Measurements from ENCODE around the gene TACR2.
"Not testable (repeated sequence)": the region's sequence is repeated elsewhere in the genome, so short reads cannot be mapped to it uniquely, and the experiment has no call there.

The TACR2 gene

DNA sequence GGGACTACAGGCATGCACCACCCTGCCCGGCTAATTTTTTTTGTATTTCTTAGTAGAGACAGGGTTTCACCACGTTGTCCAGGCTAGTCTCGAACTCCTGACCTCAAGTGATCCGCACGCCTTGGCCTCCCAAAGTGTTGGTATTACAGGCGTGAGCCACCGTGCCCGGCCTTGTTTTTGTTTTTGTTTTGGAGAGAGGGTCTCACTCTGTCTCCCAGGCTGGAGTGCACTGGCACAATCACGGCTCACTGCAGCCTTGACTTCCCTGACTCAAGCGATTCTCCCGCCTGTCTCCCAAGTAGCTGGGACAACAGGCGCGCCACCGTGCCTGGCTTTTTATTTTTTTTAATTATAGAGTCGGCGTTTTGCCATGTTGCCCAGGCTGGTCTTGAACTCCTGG, 33.7 kb upstream of the TACR2 start:
- DNase-seq (ENCODE audit: low read depth, low spot score), result not testable (repeated sequence)

- no peak for DNase-seq (ENCODE audit: low read depth, low spot score)
These were observed 33.1 kb upstream of the TACR2 start for GRCh38 chr10:69449841-69450240.

DNA sequence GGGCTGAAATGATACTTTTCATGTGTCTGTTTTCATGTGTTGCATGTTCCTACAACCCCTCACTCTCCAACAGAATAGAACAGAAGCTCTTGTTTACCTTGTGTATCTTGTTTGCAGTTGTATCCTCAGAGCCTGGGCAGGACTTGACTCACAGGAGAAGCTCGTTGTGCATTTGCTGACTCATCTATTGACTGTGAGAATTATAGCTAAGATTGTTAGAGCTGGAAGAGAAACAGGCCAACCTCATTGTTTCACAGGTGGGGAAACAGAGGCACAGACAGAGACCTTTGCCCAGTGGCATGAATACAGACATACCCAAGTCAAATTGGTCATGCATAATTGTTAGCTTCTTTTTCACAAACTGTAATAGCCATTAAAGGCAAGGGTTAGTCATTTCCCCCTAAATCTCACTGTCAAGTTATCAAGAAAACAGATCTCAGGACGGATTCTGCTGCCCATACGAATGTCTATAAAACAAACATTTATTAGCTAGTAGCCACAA, 30.0 kb upstream of the TACR2 start:
- DNase-seq (ENCODE audit: low read depth, low spot score), result no peak

DNA sequence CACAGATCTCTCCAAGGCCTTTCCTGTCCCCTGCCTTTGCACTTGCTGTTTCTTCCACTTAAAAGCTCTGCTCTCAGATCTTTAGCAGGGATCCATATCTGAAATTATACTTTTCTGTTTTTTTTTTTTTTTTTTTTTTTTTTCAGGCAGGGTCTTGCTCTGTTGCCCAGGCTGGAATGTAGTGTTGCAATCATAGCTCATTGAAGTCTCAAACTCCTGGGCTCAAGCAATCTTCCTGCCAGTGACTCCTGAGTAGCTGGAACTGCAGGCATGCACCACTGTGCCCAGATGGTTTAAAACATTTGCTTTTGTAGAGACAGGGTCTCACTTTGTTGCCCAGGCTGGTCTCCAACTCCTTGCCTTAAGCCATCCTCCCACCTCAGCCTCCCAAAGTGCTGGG, 29.5 kb upstream of the TACR2 start:
- DNase-seq (ENCODE audit: low read depth, low spot score), result no peak

DNA sequence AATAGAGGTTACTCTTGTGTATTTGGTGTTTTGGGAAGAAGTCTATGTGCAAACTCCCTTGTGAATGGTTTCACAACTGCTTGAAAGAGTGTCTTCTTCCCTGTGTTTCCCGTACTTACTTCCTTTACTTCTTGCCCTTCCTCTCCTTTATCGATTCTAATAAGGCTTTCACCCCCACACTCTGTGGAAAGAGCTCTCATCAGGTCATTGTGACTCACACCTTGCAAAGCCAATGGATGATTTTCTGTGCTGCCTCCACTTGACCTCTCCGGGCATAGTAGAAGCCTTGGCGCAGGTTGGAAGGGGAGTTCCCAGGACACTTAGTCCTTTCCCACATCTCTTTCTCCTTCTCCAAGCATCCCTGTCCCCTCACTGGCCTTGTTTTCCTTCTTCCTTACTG, 28.3 kb upstream of the TACR2 start:
- DNase-seq (ENCODE audit: low read depth, low spot score), result no peak

DNA sequence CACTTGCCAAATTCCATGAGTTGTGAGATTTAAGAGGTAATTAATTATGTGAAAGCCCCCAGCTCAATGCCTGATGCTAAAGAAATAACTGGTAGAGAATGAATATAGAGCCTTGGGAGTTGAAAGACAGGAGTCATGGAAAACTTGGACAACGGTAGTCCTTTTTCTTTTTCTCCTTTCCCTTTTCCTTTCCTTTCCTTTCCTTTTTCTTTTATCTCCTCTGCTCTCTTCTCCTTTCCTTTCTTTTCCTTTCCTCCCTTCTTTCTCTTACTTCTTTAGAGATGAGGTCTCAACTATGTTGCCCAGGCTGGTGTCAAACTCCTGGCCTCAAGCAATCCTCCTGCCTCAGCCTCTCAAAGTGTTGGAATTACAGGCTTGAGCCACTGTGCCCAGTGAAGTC, 26.6 kb upstream of the TACR2 start:
- DNase-seq (ENCODE audit: low read depth, low spot score), result no peak

DNA sequence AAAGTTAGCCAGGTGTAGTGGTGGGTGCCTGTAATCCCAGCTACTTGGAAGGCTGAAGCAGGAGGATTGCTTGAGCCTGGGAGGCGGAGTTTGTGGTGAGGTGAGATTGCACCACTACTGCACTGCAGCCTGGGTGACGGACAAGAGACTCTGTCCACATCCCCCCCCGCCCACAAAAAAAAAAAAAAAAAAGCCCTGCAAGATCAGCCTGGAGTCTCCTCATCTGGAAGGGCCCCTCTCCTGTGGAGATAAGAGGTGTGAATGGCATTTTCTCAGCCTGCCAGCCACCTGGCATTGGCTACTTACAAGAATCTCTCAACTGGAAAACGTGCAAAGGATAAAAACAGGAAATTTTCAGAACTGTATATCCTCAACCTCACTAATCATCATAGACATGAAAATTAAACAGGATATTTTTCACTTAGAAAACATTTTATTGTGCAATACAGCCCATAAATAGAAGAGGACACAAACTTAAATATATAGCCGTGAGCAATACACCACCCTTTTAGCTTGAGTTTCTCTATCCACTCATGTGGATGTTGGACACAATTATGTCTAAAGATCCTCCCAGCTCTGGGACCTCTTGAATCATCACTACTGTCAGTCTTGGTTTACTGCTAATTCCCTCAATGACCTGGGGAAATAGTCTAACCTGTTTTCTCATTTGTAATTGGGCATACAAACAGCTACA, 23.2 kb upstream of the TACR2 start:
- DNase-seq (ENCODE audit: low read depth, low spot score), result no peak

GRCh38 chr10:69439350-69439739, 22.6 kb upstream of the TACR2 start:
- no peak for DNase-seq (ENCODE audit: low read depth, low spot score)

DNA sequence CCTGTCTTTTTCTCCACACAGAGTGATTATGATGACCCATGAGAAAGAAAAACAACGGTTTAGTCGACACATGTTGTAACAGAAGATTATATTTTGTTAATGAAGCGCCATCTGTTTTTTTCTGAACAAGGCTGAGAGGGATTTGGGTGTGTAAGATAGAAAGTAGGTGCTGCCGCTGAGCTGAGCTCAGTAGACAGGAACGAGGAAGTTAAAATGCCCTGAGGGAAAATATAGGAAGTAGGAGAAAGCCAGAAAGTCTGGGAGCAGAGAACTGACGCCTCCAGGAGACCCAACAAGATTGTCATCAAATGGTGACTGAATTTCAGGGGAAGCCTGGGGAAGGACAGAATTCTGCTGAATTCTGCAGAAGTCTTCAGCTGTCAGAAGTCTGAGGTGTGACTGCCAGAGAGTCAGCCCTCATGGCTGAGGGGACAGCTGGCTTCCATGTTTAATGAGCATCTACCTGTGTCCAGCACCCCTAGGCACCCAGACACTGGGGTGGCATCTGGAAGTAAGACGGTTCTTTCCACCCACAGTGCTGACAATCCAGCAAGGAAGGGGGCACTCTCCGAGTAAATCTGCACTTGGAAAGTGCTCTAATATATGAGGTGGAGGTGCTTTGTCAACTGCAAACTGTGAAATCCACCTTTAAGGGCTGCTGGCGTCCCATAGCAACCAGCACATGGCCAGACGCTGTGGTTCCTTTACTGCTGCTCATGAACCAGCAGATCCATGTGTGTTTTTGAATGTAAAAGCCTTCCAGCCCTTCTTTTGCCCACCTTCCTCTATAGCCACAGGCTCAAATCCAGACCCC, 22.0 kb upstream of the TACR2 start:
- DNase-seq (ENCODE audit: low read depth, low spot score), result no peak

DNA sequence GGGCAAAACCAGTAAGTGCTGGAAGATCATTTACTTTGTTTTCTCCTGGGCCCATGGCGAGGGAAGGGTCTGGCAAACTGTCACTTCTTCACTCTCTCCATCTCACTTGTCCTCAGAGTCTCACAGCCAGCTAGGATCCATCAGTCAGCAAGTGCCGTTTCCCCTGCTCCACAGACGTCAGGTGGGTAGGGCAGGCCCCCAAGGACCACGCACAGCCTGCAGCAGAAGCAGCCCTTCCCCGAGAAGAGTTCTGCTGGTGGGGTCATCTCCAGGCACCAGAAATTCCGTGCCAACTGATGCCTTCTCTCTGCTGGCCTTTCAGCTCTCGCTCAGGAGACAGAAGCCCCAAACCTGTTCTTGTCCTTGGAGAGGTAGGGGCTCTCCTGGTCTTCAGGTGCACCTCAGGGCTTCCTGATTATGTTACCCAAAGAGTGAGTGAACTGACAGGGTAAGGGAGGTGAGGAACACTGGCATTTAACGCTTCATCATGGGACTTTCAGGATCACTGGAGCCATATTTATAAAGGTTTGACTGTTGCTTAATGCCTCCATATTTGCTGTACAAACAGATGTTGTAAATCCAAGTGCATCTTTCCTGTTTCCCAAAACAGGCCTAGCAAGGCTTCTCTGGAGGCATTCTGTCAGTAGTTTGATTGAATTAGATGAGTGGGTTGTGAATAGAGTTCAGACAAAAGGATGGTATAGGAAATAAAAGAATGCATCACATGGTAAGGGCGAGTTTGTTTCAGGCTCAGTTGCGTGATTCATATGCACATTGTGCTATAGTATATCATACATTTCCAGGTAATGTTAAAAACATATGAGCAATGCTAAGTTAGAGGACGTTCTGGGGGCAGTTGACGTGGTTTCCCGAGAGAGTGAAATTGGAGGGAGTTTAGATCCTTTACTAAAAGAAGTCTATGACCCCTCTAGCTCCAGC, 20.9 kb upstream of the TACR2 start:
- no peak for DNase-seq (ENCODE audit: low read depth, low spot score)

DNA sequence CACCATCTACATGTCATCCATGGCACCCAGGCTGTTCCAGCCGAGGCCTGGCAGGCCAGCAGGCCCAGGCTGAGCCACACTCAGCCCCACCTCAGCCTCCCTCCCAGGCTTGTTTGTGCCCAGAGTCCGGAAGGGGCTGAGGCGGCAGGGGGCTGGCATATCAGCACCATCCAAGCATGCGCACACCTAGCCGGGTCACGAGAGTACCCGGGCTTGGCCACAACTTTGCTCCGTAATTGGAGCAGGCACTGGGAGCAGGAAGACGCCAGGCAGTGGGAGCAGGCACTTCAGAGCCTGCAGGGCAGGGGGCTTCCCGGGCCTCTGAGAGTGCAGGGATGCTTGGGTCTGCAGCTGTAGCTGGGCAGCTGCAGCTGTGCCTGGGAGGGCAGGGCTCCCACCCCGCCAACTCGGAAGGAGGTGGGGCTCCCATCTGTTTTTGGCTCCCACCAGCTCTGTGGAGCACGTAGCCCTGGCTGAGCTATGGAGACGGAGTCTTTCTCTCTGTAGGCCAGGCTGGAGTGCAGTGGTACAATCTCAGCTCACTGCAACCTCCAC, 19.3 kb upstream of the TACR2 start:
- no peak for DNase-seq (ENCODE audit: low read depth, low spot score)

DNA sequence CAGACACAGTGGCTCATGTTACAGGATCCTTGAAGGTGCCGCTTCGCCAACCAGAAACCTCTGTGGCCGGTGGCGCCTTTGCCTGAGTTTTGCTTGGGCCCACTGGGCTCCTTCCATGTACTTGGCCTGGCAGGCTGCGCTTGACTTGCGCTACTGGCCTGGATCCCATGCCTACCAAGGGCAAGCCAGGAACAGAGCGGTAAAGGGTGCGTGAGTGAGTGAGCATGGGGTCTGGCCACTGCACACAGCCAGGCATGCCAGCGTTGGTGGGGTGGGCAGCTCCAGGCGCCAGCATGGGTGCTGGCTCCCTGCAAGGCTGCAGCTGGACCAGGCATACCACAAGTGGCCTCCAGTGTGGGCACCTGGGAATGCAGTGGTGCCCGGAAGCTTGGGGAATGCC, 18.2 kb upstream of the TACR2 start:
- DNase-seq (ENCODE audit: low read depth, low spot score), result no peak

- no peak for DNase-seq (ENCODE audit: low read depth, low spot score)
These were observed 17.5 kb upstream of the TACR2 start for GRCh38 chr10:69434169-69434568.

- DNase-seq (ENCODE audit: low read depth, low spot score), result no peak
These were observed 11.4 kb upstream of the TACR2 start for GRCh38 chr10:69428165-69428564.

- no peak for DNase-seq (ENCODE audit: low read depth, low spot score)
These were observed 9.6 kb upstream of the TACR2 start for GRCh38 chr10:69426376-69426727.

GRCh38 chr10:69425511-69426298, 9.0 kb upstream of the TACR2 start:
- peak; percentile 26 for DNase-seq (ENCODE audit: low read depth, low spot score)

GRCh38 chr10:69425041-69425440, 8.3 kb upstream of the TACR2 start:
- DNase-seq (ENCODE audit: low read depth, low spot score), result no peak

GRCh38 chr10:69422676-69423075, 6.0 kb upstream of the TACR2 start:
- DNase-seq (ENCODE audit: low read depth, low spot score), result no peak

GRCh38 chr10:69421611-69422308, 5.0 kb upstream of the TACR2 start:
- no peak for DNase-seq (ENCODE audit: low read depth, low spot score)

DNA sequence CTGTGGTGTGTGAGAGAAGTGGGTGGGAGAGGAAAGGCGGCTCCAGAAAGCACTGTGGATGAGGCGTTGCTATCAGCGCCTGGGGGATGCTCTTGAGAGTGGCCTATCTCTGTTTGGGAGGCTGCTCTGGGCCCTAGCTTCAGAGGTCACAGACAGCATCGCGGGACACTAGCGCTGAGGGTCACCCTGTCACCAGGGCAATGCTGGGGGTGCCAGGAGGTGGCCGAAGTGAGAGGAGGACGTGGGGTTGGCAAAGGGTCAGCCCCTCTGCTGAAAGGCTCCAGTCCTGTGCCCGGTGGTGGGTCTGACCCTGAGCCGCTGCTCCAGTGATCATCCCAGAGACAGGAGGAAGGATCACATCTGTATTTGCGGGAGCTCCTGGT, 3.0 kb upstream of the TACR2 start:
- DNase-seq (ENCODE audit: low read depth, low spot score), result no peak

Measured in activated CD4-positive, CD25-positive, alpha-beta regulatory T cell treated with anti-CD3 and anti-CD28 coated beads, Interleukin-2, amount 50 U/mL, for 16 hours (primary cell).